Hepatic stellate cell (primary cell): Measurements from ENCODE around the gene C3orf33.
"Not testable (repeated sequence)": the region's sequence is repeated elsewhere in the genome, so short reads cannot be mapped to it uniquely, and the experiment has no call there.

Experiments
- DNase-seq: peaks from one replicate; pipeline ENCODE4 v3.0.0; 2011; ENCODE audit warnings: low spot score

The C3orf33 gene, protein sequence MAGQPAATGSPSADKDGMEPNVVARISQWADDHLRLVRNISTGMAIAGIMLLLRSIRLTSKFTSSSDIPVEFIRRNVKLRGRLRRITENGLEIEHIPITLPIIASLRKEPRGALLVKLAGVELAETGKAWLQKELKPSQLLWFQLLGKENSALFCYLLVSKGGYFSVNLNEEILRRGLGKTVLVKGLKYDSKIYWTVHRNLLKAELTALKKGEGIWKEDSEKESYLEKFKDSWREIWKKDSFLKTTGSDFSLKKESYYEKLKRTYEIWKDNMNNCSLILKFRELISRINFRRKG

DNA sequence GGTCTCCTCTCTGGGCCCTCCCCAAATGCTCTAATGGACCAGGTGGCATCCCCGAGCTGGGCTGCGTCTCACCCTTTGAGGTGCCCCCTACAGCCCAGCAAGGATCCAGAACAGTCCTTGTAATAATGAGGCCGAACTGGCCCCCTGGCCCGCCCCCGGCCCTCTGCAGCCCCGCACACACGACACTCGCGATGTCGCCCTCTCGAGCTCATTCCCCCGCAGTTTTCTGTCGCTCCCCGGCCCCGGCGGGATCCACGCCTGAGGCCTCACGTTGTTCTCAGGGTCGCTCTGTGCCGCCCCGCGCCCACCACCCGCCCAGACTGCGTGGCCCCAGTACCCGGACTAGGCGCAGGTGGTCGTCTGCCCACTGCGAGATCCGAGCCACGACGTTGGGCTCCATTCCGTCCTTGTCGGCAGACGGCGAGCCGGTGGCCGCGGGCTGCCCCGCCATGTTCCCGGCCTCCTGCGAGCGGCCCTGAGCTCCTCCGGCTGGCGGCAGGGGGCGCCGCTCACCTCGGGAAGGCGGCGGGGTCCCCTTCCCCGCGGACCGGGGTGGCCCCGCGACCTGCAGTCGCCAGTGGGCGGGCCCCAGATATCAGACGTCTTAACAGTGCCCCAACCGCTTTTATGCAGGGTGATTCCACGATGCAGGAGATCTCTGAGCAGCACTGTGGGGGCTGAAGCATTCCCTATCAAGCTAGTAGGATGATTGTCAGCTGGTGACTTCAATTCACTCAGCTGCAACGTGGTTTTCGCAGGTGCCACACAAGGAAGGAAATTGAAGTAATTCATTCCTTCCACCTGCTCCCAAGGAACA is at the start of gene C3orf33:
TSS of gene C3orf33 (minus strand) at position 477 of the 817 bp plus-strand sequence. CDS start at position 451, 26 bp downstream.
- DNase-seq: peak; percentile 71

DNA sequence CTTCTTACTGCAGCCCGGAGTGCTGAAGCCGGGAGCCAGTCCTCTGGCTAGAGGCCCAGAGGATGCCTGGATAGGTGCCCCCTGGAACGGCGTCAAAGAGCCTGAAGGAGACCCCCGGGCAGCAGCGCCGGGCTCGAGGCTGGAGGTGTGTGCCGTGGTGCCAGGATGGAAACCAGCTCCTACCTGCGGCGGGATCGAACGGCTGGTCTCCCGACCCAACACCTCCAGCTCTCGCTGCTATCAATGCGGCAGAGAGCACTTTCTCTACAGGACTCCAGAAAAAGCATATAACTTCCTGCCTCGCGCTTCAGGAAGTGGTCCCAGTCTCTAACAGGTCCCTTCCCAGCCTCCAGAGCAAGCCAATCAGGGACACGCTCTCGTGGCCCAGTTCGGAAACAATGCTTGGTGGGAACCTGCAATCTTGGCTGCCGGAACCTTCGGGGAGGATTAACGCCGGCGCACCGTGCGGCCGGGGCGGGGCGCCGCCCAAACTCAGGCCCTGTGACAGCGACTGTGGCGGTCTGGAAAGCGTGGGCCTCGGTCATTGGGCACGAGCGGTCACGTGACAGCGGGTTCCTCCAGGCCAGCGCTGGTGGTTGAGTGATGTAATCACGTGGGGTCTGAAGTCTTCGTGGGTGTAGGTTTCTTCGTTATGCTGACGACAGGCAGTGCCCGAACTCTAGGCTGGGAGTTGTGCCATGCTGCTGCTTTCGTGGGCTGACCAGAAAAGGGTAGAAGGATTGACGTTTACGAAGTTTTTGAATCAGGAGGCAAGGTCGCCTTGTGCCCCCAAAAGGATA is 48.3 kb upstream of the C3orf33 start, which contains the start of gene SLC33A1:
TSS of gene SLC33A1 (minus strand) at position 287 of the 800 bp plus-strand sequence. CDS start 430 bp downstream, outside the sequence.
- DNase-seq: peak; percentile 99

DNA sequence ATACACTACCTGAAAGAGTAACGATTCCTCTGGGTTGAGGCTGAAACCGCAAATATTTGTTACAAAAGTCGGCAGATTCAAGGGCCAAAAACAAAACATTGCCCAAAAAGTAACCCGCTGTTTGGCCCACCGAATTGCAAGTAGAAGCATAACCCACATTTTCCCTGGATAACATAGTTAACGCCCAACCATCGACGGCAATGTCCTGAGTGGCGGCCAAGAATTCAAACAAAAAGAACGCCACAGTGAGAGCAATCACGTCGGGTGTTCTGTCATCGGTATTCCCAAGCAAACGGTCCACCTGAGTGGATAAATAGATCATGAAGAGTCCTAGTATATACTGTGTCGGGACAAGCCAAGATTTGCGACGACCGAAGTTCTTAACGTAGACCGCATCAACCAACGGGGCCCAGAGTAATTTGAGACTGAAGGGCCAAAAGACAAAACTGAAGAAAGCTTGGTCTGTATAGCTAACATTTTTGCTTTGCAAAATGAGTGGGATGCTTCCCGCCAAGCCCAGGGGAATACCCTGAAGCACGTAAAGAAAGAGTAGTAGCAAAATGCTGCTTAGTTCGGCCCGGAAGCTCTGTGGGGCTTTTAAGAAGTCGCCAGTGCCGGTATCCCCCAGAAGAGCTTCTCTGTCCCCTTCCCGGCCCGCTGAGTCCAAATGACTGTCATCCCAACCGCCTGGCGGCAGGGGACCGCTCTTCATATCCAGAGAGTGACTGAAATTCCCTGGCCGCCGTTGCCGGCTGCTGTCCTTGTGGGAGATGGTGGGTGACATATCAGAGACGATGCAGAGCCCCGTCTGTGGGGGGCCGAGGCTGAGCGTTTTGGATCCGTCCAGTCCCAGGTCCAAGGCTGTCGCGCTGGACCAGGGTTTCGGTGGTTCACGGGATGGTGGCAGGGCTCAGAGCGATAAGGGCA is 47.4 kb upstream of the C3orf33 start:
- no peak for DNase-seq

DNA sequence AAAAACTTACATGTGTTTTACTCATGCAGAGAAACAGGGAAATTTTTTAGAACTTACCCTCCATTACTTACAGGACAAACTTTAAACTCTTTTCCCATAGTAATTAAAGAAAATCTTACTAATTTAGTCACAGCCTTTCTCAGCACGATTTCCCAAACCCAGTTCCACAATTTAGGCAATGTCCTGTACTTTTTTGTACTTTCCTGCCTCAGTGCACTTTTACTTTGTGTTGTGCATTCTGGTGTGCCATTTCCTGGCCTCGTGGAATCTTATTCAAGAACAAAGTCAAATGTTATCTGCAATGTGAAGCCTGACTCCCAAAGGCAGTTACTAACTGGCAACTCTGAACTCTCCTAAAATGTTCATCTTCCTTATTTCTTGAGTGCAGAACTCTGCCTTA is 46.3 kb upstream of the C3orf33 start:
- DNase-seq: no peak

DNA sequence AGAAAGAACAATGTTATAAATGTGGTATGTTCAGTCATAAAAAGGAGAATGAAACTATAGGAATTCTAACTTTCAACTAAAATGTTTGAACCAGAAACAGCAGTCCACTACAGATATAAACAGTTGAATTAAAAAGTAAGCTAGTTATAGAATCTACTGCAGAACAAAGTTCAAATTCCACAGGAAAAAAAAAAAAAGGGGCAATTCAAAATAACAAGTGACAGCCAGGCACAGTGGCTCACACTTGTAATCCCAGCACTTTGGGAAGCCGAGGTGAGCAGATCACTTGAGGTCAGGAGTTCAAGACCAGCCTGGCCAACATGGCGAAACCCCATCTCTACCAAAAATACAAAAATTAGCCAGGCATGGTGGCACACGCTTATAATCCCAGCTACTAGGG is 43.3 kb upstream of the C3orf33 start:
- DNase-seq: not testable (repeated sequence)

DNA sequence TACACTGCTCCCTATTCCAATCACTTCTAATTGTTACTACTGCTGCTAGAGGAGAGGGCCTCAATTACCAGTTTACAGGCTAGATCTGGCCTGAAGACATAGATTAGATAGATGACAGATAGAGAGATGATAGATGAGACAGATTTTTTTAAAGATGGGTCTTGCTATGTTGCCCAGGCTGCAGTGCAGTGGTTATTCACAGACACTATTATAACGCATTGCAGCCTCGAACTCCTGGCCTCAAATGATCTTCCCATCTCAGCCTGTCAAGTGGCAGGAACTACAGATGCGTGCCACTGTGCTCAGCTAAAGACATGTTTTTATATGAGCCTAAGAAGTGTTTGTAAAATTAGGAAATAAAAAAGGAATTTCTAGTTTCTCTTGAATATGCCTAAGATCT is 41.9 kb upstream of the C3orf33 start:
- DNase-seq: no peak

DNA sequence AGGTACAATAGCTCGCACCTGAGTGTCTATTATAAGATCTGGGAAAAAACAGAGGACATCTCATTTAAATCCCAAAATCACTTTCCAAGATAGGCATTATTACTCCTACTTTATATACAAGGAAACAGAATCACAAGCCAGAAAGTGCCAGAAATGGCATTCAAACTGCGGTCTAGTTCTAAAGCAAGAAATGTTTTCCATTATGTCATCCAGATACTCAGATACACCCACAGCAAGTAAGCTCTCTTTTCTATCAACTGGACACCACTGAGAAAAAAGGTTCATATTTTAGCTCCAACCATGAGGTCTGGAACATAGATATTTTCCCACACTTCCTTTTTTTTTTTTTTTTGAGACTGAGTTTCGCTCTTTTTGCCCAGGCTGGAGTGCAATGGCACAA is 40.0 kb upstream of the C3orf33 start:
- no peak for DNase-seq

DNA sequence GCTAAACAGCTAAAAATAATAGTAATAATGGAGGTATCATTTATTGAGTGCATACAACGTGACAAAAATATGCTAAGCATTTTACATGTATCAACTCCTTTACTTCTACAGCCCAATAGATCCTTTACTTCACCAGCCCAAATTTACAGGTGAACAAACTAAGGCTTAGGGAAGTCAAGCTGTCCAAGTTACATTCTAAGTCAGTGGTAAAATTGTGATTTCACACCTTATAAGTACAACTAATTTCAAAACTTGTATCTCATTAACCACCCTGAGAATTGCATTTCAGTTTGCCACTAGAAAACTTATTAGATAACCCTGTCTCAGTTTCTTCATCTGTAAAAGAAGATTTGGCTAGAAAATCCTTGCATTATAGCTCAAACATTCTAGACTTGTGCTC is 37.5 kb upstream of the C3orf33 start:
- DNase-seq: no peak

DNA sequence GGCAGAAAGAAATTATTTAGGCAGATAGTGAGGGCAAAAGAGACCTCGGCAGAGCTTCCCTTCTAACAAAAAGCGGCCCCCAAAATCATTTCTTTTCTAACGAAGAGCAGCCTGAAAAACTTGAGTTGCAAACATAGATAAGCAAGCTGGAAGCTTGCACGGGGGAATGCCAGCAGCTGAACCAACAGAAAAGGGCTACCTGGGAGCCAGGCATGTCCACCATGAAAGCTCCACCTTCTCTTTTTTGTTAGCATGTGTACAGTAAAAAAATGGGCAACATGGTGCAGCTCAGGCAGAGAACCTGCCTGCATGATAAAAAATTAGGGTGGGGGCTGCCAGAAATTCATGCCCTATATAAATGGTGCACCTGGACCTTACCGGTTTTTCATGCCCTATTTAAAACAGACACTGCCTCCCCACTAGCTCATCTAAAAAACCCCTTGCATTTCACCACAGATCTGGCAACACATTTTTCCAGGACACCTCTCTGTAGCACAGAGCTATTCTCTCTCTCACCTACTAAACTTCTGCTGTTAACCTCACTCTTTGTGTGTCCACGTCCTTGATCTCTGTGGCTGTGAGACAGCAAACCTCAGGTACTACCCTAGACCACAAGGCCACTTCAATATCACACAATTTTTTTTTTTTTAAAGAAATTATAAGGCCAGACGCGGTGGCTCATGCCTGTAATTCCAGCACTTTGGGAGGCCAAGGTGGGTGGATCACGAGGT is 29.4 kb upstream of the C3orf33 start:
- no peak for DNase-seq

DNA sequence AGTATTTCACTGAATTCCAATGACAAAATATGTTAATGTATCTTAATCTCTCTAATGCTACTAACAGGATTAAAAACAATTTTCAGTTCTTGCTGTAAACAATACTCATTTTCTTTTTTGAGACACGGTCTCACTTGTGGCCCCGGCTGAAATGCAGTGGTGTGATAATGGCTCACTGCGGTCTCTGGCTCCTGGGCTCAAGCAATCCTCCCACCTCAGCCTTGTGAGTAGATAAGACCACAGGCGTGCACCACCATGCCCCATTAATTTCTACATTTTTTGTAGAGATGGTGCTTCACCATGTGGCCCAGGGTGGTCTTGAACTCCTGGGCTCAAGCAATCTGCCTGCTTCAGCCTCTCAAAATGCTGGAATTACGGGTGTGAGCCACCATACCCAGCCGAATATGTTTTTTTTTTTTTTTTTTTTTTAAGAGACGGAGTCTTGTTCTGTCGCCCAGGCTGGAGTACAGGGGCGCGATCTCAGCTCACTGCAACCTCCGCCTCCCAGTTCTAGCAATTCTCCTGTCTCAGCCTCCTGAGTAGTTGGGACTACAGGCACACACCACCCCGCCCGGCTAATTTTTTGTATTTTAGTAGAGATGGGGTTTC is 22.5 kb upstream of the C3orf33 start:
- DNase-seq: not testable (repeated sequence)

DNA sequence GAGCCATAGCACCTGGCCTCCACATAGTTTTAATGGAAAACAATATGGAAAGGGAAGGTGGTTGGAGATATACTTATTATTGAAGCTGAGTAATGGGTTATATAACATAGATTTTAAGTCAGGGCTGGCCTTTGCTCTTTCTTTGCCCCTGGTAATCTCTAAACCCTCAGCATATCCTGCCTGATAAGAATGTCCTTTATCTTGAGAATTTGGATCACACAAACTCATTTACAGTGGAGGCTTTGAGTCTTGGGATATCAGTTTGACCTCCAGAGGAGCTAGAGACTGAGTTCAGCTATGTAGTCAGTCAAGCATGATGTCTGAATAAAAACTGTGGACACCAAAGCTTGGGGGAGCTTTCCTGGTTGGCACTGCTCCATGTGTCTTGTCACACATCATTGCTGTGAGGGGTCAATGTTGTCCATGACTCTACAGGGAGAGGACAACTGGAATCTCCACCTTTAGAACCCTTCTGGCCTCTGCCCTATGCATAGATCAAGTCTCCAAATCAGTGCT is 9.0 kb upstream of the C3orf33 start:
- DNase-seq: no peak

DNA sequence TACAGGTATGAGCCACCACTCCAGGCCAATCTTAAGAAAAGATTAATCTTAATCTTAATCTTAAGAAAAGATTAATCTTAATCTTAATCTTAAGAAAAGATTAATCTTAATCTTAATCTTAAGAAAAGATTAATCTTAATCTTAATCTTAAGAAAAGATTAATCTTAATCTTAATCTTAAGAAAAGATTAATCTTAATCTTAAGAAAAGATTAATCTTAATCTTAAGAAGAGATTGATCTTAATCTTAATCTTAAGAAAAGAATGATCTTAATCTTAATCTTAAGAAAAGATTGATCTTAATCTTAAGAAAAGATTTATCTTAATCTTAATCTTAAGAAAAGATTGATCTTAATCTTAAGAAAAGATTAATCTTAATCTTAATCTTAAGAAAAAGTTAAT is 7.1 kb upstream of the C3orf33 start:
- DNase-seq: not testable (repeated sequence)

DNA sequence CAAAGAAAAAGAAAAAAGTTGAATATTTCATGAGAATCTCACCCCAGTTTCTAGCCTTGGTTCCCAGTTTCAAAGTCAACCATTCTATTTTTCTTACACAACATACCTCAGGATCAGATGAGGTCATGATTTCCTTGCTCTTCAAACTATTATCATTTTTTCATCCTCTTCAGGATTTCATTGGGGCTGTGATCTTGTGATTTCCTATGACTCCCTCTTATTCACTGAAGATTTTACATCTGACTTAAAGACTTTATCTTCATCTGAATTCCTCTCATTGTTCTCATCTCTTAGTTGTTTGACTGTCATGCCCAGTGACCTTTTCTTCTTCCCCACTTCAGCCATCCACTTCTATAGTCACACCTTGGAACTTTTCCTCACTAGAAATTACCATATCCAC is 3.1 kb upstream of the C3orf33 start:
- no peak for DNase-seq

DNA sequence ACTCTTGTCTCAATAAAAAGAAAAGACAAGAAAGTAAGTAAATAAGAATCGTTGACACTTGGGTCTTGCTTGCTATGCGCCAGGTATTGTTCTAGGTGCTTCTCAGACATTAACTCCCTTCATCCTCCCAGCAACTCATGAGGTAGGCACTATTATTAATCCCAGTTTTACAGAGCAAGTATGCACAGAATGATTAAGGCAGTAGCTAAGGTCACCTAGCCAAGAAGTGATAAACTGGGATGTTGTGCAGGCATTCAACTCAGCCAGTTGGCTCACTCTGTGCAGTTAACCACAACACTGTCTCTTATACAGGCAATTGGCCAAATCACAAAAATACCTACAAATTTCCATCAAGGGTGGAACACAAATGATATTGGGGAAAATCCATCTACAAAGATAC is 1.7 kb upstream of the C3orf33 start:
- no peak for DNase-seq

DNA sequence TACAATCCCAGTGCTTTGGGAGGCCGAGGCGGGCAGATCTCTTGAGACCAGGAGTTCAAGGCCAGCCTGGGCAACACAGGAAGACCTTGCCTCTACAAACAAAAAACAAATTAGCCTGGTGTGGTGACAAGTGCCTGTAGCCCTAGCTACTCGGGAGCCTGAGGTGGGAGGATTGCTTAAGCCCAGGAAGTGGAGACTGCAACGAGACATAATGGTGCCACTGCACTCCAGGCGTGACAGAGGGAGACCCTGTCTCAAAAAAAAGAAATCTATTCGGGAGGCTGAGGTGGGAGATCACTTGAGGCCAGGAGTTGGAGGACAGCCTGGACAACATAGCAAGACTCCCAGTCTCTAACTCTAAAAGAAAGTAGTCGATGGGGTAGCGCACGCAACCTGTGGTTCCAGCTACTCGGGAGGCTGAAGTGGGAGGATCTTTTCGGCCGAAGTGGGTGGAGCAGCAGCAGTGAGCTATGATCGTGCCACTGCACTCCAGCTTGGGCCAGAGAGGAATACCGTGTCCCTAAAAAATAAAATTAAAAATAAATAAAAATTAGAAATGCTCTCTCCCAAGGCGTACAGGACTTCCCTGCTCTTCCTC is 775 bp downstream of the C3orf33 start:
- no peak for DNase-seq

DNA sequence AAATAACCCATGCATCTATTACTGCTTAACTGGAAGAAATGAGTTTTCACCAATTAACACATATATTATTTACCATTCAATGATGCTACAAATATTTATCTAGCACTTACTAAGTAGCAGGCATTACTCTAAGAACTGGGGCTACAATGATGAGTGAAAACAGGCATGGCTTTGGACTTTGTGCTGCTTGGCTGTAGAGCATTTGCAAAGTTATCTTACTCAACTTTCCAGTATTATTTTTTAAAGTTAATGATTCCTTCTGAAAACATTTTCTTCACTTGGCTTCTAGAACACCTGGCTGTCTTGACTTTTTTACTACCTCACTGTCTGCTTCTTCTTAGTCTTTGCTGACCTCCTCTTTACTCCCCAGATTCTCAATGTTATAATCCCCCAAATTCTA is 1.8 kb downstream of the C3orf33 start:
- DNase-seq: no peak

DNA sequence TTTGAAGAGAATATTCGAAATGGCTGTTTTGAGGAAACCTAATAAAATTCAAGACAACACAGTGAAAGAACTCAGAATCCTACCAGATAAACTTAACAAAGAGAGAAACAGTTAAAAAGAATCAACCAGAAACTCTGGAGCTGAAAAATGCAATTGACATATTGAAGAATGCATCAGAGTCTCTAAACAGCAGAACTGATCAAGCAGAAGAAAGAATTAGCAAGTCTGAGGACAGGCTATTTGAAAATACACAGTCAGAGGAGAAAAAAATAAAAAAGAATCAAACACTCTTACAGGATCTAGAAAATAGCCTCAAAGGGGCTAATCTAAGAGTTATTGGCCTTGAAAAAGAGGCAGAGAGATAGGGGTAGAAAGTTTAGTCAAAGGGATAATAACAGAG is 13.5 kb downstream of the C3orf33 start:
- no peak for DNase-seq

DNA sequence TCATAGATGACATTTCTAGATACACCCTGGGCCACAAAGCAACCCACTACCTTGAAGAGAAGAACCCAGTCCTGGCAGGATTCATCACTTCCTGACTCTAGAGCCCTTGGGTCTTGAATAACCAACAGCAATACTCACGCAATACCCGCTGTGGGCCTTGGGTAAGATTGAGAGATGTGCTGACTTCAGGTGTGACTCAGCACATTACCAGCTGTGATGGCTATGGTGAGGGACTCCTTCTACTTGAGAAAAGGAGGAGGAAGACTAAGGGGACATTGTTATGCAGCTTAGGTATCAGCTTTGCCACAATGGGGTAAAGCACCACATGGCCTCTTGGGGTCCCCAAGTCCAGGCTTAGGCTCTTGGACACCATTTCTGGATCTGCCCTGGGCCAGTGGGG is 14.9 kb downstream of the C3orf33 start:
- no peak for DNase-seq

DNA sequence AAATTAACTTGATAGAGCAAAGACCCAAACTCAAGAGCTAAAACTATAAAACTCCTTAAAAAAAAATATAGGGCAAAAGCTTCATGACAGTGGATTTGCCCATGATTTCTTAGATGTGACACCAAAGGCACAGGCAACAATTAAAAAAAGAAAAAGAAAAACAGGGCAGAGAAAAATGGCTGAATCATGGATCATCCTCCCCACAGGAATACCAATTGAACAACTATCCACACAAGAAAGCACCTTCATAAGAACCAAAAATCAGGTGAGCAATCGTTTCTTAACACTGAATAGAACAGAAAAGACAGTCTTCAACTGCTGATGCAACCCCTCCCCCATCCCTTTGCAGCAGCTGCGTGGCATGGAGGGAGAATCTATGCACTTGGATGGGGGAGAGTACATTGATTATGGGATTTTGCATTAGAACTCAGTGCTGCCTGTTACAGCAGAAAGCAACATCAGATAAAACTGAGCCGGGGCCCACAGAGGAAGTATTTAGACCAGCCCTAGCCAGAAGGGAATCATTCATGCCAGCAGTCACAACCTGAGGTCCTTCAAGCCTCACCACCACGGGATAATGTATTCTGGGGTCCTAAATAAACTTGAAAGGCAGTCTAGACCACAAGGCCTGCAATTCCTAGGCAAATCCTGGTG is 15.7 kb downstream of the C3orf33 start:
- DNase-seq: no peak
